Inflammatory macrophage treated with lipopolysaccharide for 4 hours (primary cell): ENCODE results near the gene NPAS2.

ENCODE experiments used
- DNase-seq: peaks from one replicate; pipeline ENCODE4 v3.0.0-alpha.2; 2020

Gene NPAS2

DNA sequence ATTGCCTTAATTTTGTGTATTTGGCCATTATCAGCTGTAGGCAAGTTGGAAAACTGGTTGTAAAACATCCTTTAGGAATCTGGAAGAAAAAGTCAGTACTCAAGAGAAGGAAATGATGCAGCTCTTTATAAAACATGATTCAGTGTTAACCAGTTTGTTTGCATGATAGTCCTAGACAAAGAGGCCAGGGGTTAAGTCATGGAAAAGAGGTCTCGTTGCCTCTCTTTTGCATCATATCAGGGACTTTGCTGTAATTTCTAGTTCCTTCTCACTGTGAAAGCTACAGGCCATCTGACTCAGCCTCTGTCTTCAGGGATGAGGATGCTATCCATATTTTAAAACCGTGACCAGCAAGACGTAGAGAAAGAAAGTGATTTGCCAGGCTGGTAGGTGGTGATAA is 38.0 kb downstream of the NPAS2 start:
- peak; percentile 84 for DNase-seq

DNA sequence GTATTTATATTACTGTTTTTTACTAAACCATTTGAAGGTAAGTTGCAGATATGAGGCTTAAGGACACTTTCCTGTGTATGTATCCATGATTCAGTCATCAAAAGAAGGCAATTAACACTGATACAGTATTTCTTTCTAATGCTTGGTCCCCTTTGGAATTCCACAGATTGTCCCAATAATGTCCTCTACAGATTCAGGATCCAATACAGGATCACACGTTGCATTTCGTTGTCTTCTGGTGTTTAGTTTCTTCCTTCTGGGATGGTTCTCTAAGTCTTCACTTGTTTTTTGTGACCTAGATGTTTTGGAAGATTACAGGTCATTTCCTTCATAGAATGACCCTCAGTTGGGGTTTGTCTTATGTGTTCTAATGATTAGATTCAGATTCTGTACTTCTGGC is 40.0 kb downstream of the NPAS2 start:
- DNase-seq = no peak

DNA sequence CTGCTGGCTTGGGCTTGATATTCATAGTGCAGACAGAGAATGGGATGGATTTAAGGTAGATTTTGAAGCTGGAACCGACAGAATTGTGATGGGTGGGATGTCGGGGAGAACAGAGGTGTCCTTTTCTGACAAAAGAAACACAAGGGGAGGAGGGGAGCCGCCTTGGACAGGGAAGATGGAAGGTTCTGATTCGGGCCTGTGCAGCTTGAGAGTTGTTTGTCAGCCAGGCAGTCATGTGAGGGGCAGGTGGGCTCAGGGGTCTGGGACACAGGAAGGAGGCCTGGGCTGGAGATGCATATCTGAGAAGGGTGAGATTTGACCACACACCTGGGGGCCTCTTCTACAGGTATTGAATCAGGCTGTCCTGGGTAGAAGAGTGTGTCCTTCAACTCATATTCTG is 41.4 kb downstream of the NPAS2 start:
- no peak for DNase-seq

DNA sequence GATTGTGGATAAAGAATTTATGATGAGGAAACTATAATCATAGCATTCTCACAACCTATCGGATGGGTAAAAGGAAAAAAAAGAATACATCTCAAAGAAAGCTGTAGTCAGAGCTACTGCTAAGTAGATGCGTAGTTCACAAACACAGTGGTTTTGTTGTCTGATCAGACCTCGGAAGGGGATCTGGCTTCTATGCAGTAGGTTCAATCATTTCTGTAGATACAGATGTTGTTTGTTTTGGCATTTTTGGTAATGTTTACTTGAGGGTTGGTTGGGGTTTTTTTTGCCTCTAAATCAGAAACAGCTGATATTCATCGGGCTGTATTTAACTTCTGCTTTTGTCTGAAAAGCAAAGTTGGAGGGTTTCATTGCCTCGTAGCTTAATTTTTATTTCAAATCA is 42.1 kb downstream of the NPAS2 start:
- DNase-seq = peak; percentile 24

DNA sequence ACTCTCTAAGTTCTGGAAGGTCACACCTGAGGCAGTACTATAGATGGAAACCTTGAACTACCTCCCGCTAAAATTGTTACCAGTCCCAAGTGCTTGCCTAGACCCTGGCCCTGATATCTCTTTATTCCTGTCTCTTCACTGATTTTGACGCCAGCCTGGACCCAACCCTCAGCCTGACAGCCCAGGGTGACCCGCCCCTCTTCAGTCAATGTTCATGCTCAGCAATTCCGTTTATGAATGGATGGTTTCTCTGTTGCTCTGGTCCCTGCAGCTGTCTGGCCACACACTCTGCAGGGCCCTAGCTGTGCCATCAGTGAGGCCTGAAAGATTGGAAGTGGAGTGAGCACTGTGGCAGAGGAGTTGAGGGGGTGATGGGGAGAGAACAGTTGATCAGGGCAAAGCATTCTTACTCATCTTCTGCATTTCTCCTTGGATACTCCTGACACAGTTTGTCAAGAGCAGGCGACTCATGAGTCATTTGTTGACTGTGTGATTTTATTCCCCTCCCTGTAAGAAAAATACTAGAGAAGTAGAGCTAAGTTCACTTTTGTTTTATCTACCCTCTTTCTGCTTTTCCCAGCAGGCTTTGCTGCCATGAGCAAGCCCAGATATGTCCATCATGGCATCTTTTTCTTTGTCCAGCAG is 46.0 kb downstream of the NPAS2 start:
- DNase-seq = peak; percentile 88

DNA sequence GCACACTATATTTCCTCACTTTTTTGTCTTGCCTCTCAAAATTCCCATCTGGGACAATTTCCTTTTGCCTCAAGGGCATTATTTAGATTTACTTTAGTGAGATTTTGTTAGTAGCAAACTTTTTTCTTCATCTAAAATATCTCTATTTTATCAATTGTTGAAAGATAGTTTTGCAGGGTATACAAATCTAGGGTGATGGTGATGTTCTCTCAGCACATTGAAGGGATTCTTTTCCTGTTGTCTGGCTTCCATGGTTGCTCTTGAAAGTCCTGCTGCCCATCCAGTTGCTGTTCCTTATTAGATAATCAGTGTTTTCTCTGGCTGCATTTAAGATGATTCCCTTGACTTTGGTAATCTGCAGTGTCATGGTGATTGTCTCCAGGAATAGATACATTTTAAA is 48.1 kb downstream of the NPAS2 start:
- no peak for DNase-seq

DNA sequence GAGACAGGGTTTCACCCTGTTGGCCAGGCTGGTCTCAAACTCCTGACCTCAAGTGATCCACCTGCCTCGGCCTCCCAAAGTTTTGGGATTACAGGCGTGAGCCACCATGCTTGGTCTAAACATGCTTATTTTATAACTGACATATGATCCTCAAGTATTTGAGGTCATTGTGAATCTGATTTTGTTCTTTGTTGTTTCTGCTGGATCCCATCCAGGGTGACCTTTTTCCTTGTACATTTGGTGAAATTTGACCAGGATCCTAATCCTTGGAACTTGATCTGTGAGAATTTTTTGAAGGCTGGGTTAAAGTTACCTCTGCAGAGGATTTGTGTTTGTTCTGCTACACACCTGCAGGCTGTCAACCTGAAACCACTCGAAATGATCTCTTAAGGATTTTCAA is 49.2 kb downstream of the NPAS2 start:
- no peak for DNase-seq

DNA sequence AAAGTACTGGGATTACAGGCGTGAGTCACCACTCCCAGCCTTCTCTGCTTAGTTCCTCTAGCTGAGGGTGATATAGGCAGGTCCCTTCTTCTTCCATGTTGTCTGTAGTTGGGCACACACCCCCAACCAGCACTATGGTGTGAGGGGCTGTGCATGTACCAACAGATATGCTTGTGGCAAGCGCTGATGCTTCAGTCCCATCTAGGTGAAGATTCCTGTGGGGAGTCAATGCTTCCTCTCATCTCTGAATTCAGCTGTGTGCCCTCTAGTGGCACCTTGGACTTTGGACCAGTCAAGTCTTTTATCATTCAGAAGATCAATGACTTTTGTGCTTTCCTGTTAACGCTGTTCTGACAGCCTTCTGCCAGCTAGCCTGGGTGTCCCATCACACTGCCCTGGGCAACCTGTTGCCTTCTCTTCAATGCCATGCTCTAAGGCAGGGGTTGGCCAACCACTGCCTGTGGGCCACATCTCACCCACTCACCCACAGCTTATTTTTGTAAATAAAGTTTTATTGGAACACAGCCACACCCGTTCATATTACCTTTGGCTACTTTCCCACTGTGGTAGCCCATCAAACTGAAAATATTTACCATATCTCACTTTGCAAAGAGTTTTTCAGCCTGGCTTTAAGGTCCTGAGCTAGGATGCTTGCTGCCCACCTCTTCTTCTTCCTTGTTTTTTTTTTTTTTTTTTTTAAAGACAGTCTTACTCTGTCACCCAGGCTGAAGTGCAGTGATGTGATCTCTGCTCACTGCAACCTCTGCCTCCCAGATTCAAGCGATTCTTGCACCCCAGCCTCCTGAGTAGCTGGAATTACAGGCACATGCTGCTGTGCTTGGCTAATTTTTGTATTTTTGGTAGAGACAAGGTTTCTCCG is 51.0 kb downstream of the NPAS2 start:
- peak; percentile 29 for DNase-seq

DNA sequence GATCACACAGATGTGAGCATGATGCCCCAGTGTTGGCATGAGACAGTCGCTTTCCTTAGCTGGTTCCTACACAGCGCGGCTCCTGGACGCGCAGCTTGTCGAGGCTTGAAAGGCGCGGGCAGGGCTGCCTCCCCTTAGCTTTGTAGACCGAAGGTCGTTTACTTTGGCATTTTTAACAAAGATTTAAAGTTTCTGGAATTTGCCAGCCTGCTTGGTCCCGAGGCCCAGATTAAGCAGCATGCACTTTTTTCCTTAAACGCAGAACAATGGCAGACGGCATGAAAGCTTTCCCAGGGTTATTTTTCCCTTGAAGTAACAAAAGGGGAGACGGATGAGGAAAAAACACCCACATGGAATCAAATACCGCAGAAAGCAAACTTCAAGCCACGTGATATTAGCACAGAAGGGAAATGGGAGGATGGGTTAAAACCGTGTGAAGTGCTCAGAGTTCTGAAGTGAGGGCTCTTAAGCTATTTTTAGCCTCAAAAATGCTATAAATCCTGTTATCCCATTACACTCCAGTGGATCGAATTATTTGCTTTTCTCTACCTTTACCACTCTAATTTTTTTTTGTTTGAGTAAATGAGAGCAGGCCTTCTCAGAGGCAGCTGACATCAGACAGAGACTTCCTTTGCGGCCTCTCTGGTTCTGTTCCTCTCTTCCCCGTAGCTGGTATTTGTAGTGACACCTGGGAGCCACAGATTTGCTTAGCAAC is 55.7 kb downstream of the NPAS2 start:
- no peak for DNase-seq

DNA sequence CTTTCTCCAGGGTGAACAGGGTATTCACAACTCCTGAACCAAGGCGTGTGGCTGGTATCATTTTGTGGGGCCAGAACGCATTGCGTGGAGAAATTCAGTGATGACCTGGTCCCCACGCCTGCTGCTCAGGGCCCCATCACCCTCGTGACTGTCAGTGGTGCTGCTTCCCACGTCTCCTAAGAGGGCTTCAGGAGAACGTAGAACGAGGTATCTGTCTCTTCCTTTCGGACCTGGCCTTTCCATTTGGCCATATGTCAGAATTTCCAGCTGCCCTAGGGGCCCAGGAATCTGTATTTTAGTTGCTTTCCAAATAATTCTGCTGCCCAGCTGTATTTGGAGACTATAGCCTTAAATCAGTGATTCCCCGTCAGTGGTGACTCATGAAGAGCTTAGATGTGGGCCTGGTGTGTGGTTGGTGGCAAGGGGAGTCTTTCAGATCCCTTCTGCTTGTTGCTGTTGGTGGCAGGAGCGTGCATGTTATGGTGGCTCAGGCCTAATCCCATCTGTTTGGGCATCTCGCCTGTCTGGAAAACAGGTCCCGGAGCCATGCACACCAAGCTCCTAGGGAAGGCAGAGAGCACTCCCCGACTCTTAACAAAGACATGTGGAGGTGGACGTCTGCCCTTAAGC is 56.4 kb downstream of the NPAS2 start:
- no peak for DNase-seq

DNA sequence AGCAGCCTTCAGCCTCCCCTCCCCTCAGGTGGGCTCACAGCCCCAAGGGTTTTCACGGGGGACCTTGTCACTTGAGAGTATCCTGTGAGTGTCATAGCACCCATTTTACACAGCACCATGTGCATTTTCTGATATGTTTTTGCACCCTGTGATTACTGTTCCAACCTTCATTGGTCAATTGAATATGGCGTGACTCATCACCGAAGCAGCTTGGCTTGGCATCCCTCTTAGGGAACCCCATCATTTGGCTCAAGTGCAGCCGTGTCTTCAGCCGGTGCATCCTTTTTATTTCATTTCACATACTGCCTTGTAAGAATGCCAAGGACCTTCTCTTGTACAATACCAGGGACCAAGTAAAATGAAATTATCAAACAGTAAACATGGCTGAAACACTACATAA is 57.6 kb downstream of the NPAS2 start:
- DNase-seq = no peak

DNA sequence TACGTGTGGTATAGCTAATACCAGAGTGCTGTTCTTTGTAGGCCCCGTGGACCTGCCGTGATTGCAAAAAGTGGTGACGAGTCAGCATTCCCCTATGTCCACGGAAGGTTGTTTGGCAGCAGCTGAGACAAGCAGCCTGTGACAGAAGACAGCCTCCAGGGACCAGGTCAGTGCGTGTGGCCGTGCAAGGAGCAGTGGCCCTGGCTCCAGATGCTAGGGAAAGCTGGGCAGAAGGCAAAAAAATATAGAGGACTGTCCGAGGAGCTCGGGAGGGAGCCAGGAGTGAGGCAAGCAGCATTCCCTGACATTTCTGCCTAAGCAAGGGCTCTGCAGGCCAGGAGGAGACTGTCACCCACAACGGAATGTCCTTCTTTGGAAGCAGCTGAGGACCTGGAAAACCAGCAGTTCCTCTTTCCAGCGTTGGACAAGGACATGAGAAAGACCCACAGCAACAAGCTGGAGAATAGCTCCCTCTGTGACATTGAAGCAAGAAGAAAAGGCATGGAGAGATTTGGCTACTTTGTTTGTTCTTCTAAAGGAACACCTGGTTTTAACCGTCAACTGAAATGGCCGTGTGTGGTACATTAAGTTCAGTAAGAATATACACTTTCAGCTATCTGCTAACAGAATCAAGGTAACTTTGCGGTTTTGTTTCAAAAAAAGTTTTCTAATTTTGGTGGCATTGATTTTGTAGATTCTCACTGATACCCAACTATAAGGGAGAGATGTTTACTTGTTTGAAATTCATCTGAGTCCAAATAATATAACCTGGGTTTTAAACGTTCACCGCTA is 58.3 kb downstream of the NPAS2 start:
- DNase-seq = no peak

DNA sequence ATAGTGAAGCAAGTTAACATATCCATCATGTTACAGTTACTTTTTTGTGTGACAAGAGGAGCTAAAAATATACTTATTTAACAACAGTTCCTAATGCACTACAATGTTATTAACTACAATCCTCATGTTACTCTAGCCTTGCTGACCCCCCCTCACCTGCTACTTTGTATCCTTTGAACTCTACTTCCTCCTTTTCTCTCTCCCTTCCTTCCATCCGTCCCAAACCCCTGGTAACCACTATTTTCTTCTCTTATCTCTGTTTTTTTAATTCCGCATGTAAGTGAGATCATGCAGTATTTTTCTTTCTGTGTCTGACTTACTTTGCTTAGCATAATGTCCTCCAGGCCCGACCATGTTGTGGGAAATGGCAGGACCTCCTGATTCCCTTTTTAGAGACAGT is 59.4 kb downstream of the NPAS2 start:
- DNase-seq = no peak

DNA sequence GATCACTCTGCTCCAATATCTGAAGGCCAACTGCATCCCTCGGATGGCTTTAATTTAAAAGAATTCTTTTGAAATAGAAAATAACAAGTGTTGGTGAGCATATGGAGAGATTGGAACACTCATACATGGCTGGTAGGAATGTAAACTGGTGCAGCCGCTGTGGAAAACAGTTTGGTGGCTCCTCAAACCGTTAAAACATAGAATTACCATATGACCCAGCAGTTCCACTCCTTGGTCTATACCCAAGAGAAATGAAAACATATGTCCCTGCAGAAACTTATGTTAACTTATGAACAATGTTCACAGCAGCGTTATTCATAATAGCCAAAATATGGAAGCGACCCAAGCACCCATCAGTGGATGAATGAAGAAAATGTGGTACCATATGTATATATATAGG is 60.1 kb downstream of the NPAS2 start:
- DNase-seq = no peak

DNA sequence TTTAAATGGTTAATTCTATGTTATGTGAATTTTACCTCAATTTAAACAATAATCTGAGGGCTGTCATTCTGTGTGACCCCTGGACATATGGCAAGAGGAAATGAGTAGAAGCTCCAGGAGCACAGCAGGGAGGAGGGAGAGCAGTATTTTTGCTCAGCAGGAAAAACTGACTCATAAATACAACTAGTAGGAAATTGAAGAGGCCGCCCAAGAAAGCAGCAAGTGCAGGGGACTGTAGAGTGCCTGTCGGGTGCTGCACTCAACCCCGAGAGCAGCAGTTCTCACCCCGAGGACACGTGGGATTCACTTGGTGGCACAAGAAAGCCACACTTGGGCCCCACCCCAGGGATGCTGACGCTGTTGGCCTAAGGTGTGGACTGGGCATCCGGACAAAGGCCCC is 60.8 kb downstream of the NPAS2 start:
- DNase-seq = no peak

DNA sequence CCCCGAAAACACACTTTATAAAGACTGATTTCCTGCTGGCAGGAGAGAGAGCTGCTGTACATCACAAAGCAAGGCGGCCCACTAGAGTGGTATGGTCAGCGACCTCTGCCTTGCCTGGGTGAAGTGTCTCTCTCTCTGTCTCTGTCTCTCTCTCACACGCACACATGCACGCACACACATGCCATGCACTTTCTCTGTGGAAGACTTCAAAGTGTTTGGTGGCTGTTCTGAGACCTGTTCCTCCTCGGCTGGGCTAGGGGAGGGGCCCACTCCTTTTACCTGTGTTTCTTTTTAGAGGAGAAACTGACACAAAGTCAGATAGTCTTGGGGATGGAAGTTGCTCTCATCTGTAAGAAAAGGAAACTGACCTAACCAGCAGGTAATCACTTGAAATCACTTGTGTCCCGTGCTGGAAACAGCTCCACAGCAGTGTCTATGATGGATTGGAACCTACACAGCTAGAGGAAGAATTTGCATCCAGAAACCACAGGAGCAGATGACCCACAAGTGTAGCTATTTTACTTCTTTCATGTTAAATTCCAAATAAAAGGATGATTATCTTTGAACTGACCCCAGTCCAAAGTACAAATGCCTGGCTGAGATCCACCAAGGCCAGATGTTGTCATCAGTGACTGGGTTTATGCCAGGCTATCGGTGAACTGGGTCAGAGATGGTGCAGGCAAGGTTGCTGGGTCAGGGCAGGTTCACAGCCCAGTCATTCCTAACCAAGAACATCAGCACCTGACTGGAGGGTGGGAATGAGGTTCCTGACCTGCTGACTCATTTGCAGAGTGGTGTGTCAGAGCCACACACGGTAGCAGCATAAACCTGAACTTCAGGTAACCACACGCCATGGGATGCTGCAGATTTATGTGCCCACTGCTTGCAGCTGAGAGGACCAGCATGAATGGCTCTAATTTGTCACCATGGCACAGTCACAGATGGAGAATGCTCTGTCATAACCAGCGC is 63.0 kb downstream of the NPAS2 start:
- DNase-seq = no peak

DNA sequence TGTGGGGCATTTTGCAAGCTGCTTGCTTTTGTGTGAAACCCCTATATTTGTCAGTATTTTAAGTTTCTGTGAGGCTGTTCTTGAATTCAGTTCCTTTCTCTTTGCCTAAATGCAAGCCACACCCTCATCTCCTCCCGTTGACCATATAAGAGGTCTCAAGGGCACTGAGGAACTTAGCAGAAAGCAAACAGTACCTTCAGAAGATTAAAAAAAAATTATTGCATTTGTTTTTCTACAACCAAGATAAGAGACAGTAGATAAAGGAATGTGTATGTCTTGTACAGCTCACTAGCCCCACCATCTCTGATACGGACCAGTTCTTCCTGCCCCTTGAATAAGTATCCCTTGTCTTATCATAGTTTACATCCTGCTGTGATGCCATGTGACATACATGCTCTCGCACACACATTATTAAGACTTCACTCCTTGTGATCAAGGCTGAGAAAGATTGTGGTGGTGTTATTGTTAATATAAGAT is 64.2 kb downstream of the NPAS2 start:
- no peak for DNase-seq

DNA sequence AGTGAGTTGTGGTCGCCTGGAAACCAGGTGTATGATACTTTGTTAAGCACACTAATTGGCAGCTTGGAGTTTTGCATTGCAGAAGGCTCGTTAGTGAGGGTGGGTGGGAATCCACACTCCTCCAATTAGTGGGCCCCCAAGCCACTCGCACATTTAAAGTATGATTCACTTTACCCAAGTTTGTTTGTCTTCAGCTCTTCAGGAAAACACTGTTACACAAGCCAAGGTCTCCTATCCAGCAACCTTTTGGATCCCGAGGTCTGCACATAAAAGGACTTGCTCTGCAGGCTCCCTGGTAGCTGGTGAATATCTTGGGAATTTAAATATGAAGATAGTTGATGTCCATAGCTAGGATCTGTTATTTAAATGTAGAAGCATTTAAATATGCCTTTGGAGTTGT is 66.1 kb downstream of the NPAS2 start:
- DNase-seq = no peak

DNA sequence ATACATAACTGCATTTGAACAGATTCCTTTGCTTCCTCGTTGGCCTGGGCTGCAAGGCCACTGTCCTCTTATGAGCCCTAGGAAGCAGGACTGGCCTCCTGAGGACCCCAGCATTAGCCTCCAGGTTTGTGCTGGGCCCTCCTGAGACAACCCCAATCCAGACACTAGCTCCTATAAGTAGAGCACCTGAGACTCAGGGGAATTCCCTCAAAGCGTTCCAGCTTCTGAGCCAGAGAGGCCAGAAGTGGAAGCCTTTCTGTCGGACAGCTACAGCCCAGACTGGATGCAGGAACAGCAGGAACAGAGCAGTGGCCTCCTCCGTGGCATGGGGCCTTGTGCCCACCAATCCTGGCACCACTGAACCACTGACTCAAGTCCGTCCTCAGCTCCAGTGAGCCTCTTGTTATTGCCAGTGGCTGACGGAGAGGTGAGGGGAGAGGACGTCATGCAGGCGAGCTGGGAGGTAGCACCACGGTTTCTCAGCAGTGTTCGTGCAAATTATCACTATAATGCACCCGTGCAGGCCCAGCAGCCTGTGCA is 67.2 kb downstream of the NPAS2 start:
- no peak for DNase-seq

DNA sequence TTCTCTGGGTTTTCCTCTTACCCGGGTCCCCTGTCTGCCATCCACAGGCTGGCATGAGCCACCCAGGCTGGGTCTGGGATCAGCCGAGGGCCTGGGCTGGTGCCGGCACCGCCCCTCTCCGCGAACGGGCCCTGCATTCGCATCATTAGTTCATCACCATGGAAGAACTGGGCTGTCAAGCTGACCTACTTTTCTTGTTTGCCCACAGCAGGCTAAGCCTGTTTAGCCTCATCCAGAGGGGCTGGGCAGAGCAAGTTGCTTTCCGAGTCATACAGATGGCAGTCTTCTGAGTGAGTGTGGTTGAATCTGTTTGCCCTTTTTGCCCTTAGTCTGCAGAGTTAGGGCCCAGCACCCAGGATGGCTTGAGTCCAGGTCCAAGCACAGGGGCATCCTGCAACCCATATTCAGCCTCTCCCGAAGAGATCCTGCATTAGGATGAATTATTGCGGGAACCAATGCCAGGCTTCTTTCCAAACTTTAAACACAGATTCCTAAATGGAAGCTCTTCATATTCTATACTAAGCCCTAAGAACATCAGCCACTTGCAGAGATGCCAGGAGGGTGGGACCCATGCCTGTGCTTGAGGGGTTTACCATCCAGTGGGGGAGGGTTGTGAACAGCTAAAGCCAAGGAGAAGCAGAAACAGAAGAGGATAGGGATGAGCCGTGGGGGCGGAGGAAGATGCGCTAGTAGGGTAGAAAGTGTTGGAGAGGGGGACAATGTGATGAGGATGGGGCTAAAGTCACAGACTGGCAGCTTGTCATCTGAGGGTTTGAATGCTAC is 68.0 kb downstream of the NPAS2 start:
- no peak for DNase-seq
